ENCODE results near the gene CDC14C. TPM values are rescaled to one million over a fixed set of nuclear protein-coding genes. Genes with fewer than 3 reads are reported as not detected.

Gene CDC14C
- polyA plus RNA-seq, result 0.15 TPM in 1 of 2 replicates, not detected in the other

GRCh38 chr7:48924433-48924832 lies at the start of gene CDC14C:
TSS of gene CDC14C (plus strand) at chr7:48924547. CDS start at chr7:48924673, 126 bp downstream.

Data from Purkinje cell (primary cell).